GM19455 (cell line): ENCODE measurements around the gene OSCAR.

ENCODE experiments used
- ATAC-seq: cut with Tn5 transposase; IDR thresholded peaks from one replicate; pipeline ENCODE4 v1.9.1; 2021; ENCODE audit not compliant: unreplicated experiment

The OSCAR gene, protein sequence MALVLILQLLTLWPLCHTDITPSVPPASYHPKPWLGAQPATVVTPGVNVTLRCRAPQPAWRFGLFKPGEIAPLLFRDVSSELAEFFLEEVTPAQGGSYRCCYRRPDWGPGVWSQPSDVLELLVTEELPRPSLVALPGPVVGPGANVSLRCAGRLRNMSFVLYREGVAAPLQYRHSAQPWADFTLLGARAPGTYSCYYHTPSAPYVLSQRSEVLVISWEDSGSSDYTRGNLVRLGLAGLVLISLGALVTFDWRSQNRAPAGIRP

DNA sequence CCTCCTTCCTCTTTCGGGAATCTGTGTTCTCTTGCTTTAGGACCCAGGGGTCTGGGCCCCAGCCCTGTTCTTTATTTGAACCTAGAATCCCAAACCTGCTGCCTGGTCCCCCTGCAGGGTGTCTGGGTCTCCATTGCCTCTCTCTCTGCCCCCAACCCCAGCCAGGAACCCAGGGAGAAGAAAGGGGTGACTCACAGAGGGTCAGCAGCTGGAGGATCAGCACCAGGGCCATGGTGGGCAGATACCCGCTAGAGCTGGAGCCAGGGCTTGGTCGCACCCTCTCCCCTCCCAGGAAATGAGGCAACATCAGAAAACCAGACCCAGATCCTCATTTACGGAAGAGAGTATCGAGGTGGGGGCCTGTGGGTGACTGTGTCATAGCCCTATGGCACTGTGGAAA lies at the start of gene OSCAR:
OSCAR (minus strand) TSS at position 243 of the 400 bp plus-strand sequence; CDS start at position 232, 11 bp downstream.
- ATAC-seq, result no peak

DNA sequence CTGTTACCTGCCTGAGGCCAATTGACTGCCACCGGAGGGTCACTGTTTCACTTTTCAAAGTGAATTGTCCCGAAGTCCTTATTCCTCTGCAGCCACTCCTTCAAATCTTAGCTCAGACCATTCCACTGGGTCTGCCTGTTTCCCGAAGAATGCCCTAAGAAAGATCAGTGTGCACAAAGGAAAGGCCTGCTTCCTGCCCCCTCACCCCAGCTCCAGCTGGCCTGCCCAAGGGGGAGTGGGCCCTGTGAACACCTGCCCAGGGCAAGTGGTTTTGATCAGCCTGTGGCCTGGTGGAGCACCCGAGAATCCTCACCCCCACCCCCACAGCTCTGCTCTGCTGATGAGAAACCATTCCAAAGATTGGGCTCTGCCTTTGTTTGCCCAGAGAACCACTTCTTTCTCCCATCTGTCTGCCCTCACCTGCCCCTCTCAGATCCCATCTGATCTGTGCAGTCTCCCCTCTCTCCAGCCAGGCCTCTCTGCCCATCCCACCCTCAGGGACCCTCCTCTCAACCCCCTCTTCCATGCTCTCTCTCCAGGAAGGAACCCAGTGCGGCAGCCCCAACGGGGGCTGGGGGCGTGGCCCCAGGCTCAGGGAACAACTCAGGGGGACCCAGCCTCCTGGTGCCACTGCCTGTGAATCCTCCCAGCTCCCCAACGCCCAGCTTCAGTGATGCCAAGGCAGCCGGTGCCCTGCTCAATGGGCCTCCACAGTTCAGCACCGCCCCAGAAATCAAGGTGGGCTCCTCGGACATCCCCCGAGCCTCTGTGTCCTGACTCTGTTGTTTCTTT lies 48.6 kb upstream of the OSCAR start:
- ATAC-seq, result no peak

DNA sequence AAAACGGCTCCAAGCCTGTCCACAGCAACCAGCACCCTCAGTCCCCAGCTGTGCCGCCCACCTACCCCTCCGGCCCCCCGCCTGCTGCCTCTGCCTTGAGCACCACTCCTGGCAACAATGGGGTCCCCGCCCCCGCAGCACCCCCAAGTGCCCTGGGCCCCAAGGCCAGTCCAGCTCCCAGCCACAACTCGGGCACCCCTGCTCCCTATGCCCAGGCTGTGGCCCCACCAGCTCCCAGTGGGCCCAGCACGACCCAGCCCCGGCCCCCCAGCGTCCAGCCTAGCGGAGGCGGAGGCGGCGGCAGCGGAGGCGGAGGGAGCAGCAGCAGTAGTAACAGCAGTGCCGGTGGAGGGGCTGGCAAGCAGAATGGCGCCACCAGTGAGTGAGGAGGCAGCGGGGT lies 47.6 kb upstream of the OSCAR start:
- ATAC-seq, result no peak

DNA sequence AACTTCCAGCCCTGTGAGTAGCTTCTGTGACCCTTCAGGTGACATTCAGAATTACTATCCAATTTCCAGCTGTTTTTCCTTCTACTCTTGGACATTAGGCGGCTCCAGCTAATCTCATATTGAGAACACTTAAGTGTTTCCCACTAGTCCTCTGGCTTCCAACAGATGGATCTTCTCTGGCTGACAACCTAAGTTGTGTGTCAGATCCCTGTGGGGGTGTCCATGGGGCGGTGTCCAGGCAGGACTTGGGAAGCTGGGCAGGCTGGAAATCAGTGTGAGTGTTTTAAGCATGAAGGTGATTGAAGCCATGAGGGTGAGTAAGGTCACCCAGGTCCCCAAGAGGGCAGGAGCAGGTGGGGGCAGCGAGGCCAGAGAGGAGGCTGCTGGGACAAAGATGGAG lies 47.1 kb upstream of the OSCAR start:
- ATAC-seq, result no peak

DNA sequence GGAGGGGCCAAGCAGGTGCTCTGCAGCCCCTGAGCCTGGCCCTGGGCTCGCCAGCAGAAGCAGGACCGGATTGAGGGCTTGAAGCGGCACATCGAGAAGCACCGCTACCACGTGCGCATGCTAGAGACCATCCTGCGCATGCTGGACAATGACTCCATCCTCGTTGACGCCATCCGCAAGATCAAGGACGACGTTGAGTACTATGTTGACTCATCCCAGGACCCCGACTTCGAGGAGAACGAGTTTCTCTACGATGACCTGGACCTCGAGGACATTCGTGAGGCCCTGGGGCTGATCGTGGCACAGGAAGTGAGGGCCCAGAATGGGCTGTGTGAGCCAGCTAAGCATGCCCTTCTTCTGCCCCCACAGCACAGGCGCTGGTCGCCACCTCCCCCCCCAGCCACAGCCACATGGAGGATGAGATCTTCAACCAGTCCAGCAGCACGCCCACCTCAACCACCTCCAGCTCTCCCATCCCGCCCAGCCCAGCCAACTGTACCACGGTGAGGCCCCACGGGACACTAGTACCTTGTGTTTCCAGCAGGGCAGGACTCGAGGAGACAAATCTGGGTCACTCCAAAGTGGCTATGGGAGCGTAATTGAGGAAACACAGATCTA lies 45.0 kb upstream of the OSCAR start:
- ATAC-seq, result no peak

DNA sequence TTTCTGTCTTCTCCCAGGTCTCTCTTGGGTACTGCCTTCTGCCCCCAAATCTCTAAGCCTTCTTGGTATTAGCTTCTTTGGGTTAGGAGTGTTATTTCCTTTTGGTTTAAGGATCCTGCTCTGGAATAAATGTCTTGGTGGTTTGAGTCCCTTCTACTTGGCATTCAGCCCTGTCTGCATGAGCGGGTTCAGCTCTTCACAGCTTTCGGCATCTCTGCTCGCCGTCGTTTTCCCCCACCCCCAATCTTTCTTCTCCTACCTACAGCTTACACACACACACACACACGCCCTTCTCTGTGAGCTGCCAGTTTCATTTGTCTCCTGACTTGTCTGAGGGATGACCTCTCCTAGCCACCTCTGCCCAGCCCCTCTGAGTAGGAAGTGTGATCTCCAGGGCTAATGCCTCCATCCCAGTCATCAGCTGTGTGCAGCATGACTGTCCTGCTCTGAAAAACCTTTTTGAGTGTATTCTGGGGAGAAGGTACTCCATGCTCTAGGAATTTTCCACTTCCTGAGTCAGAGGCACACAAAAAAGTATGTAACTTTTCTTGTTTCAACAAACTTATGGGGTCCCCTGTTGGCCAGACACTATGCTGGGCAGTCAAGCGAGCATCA lies 41.7 kb upstream of the OSCAR start:
- ATAC-seq, result no peak

DNA sequence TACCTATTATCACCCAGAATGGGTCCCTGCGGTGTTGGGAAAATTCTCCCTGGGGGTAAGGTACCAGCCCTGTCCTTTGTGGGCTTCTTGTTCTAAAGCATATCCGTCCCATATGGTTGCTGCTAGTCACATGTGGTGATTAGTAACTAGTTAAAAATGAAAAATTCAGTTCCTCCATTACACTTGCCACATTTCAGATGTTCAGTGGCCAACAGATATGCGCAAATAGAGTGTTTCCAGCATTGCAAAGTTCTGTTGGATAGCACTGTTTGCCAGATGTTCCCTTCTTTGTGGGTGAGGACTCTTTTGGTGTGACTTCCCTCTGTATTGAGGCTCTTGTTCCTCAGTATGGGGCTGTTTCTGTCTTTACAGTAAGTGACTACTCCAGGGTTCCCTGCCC lies 40.8 kb upstream of the OSCAR start:
- no peak for ATAC-seq

DNA sequence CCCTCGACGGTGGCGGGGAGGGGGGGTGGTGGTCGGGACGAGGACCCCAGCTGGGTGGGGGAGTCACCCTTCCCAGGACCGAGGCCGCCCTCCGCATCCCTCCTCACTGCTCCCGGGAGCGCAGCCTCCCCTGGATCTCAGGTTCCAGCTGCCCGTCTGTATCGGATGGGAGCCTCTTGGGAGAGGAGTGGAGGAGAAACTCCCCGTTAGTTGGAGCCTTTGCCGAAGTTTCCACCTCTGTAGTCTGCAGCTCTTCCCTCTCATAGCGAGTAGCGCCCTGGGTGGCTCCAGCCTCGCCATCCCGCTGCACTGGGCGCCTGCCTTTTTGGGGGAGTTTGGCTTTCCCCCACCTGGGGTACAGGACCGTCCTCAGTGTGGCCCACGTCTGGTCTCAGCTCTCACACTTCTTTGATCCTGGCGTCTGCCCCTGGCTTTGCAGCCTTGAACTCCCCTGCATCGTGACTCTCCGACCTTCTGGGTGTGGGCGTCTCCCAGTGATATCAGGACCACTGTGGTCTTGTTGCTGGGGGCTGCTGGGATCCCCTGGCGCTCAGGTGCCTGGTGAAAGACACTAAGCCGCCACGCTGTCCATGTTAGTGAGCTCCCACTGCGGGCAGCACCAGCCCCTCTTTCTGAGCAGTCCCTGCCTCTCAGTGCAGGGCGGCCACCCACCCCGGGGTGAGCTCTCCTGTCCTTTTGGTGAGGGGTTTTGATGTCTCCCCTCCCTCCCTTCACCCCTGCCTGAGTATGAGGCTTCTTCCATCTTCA lies 38.1 kb upstream of the OSCAR start:
- ATAC-seq, result no peak

DNA sequence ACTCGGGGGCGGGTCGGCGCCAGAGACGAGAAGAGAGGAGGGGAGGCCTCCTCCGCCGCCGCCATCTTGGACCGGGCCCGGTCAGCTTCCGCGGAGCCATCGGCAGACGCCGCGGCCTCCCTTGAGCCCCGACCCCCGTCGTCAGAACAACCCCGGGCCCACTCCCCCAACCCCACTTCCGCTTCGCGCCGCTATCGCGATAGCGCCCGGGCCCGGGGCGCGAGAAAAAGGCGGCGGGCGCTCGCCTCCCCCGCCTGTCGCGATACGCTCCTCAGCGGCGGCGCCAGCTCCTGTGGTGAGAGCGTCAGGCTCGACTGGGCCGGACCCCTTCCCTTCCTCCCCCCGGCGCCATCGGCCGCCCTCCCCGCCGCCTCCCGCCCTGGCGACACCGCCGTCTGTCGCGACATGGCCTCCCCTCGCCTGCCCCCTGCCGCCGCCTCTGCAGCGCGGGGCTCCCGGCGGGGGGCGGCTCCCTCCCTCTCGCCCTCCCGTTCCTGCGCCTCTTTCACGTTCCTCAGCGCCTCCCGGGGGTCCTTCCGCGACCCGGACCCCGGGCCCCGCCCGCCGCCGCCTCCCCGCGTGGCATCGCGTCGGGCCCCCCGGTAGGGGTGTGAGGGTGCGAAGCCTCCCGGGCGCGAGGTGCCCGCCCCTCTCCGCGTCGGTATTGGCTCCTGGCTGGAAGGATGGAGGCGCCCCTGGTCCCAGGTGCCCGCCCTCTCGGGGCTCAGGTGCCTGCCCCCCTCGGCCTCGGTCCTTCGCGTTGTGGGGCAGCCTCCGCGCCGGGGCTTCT lies 37.3 kb upstream of the OSCAR start, which contains the start of gene CNOT3:
CNOT3 (plus strand) TSS at position 64 of the 790 bp plus-strand sequence. CDS start 5,217 bp downstream, outside the sequence.
- no peak for ATAC-seq

DNA sequence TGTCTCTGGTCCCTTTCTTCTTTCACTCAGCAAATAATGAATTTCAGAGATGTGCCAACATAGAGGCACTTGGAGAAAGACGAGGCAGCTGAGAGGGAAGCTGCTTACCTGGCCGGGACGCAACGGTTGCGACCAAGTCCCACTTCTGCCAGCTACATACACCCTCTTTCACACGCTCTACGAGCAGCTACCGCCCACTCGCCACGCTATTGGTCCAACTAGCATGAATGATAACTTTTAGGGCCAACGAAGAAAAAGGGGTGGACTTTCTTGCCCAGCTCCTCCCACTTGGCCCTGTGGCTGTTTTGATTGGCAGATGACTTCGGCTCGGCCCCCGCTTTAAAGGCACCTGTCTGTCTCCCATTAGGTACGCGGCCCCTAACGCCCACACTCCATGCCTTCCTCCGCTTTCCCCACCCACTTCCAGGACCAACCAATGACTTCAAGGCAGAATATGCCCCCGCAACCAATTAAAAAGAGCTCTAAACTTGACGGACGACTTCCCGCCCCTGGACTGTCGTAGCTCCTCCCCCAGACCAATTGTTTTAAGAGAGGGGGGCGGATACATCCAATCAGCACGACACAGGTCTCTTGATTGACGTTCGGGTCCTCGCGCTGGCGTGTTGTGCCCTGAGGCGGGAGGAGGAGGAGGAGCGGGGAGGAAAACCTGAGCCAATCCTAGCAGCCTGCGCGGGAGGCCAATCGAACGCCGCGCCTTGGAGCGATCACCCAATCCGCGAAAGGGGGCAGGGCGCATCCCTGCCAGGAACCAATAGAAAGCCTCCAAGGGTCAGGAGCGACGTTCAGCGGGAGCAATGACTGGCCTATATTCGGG lies 36.5 kb upstream of the OSCAR start:
- ATAC-seq, result peak; percentile 78

DNA sequence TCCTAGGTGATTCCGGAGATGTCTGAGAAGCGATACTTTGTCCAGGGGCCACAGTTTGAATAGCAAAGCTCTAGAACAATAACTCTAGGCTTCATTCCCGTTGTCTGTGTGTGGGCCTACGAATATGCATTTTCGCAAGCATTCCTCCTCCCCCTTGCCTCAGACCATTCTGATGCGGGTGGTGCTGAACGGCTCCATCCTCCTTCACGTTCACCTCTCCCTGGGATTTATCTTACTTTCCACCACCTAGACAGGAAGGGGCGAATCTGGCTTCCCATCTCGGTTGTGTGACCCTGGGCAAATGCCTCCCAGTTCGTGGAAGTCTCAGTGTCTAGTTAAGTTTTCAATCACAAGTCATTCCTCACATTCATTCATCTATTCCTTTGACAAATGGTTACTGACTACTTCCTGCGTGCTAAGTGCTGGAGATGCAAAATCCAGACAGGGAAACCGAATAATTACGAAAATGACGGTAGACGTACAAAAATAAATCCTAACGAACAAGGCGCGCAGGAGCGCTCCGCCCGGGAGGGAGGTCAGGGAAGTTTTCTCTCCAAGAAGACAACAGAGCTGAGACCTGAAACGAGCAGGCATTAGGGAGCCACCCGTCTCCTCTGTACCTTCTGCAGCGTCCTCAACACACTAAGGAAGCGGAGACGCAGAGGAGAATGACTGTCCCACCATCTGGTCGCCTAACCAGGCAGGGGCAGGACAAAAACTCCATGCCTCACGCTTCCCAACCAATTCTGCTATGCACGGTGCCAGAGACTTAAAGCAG lies 35.7 kb upstream of the OSCAR start:
- no peak for ATAC-seq

DNA sequence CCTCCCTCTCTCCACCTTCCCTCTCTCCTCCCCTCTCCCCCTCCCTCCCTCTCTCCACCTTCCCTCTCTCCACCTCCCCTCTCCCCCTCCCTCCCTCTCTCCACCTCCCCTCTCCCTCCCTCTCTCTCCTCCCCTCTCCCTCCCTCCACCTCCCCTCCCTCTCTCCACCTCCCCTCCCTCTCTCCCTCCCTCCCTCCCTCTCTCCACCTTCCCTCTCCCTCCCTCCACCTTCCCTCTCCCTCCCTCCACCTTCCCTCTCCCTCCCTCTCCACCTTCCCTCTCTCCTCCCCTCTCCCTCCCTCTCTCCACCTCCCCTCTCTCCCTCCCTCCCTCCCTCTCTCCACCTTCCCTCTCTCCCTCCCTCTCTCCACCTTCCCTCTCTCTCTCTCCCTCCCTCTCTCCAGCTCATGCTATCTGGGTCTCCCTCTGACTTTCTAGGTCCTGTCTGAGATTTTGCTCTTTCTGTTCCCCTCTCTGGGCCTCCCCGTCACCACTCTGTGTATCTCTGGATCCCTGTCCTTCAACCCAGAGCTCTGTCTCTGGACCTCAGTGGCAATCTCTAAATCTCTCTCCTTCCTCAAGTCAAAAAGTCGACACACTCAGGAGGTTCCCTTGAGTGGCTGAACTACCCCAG lies 33.5 kb upstream of the OSCAR start:
- no peak for ATAC-seq

DNA sequence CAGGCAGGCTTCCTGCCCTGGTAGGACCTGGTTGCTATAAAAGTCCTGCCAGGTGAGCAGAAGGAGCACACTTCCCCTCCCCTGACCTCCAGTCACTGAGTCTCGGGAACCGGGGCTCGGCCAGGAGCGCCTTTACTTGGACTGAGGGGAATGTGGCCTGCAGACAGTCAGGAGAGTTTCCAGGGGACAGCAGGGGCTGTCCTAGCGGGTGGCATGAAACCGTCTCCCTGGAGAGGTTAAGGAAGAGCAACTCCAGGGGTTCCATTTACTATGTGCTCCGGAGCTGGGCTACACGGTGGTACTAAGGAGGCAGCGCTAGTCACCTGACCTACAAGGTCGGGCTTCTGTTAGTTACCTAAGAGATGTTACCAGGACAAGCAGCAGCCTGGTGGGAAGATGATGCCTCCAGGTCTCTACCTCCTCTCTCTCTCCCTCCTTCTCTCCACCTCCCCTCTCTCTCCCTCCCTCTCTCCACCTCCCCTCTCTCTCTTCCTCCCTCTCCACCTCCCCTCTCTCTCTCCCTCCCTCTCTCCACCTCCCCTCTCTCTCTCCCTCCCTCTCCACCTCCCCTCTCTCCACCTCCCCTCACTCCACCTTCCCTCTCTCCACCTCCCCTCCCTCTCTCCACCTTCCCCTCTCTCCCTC lies 32.8 kb upstream of the OSCAR start:
- no peak for ATAC-seq

DNA sequence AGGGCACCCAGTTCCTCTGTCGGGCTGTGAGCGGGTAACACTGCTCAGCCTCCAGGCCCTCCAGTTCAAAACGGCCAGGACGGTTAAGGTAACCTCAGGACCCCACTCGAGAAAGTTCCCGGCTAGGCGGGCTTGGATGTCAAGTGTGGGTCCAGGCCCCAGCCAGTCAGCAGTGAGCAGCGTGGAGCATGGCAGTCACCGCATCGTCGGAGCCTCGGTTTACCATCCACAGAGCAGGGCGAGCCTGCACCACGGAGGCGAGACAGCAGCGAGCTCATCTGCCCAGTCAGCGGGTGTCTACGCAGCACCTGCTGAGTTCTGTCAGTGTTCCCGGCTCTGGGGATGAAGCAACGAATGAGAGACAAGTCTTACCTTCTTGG lies 29.0 kb upstream of the OSCAR start:
- ATAC-seq, result no peak

DNA sequence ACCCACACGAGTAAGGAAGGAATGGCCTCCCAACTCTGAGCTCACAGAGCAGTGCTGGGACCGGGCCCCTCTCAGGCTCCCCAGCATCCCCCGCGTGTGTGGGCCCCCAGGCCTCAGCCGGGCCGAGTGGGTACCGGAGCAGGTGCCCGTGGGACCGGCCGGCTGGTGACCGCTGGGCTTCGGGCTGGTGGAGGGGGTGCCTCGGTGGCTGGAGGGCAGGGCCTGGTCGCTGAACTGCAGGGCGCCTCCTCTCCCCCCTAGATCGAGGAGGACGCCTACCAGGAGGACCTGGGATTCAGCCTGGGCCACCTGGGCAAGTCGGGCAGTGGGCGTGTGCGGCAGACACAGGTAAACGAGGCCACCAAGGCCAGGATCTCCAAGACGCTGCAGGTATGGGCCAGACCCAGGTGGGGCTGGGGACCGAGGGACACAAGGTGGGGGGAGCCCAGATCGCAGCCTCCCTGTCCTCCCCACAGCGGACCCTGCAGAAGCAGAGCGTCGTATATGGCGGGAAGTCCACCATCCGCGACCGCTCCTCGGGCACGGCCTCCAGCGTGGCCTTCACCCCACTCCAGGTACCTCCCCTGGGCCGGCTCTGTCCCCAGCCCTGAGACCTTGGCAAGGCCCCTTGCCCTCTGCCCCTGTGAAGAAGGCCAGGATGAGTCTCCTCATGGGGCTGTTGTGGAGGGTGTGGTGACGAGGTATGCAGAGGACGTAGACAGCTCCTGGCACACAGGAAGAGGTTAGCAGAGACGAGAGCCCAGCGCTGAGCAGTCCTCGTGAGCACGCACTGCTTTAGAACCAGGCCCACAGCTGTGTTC lies 28.4 kb upstream of the OSCAR start:
- ATAC-seq, result no peak

DNA sequence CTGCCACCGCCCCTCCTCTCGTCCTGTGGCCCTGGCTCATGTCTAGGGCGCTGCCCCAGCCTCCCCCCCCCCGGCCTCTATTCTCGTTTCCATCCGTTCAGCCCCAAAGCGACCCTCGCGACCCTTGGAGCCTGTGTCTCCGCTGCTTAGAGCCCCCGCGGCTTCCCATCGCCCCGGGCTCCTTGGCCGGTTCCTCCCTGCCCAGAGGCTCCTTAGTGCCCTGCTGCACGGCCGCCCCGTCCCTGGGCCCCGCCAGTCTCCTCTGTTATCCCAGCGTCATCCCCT lies 27.8 kb upstream of the OSCAR start:
- ATAC-seq, result no peak
